ENCODE results near the gene KLHL26. TPM values are rescaled to one million over a fixed set of nuclear protein-coding genes. Genes with fewer than 3 reads are reported as not detected.

Gene KLHL26
- total and polyA plus RNA-seq, 2 donors = 2.5 to 12.5 TPM

- no peak for DNase-seq (ENCODE audit: extremely low spot score)
- Histone ChIP-seq H3K4me1 (ENCODE audit: insufficient read depth) (peaks cover 2% of the 10 kb centered on the region), H3K27ac (ENCODE audit: low read depth) (no peak within 1 kb of the TSS), H3K4me3 (ENCODE audit: low read depth, low read length) (peak within 1 kb of the TSS; percentile 29), H3K36me3 (ENCODE audit: insufficient read depth) (no peaks in the 10 kb centered on the region)
- 2% methylated on average over 115 of the region's 116 CpGs for WGBS
These were observed 30.3 kb upstream of the KLHL26 start, which contains the start of gene CRLF1 for GRCh38 chr19:18606281-18607225. Gene CRLF1, minus strand, starts transcription at chr19:18606799. Its CDS starts 143 bp downstream, at chr19:18606656.

- Histone ChIP-seq H3K4me3 (ENCODE audit: low read depth, low read length) (no peak overlapping the region), H3K36me3 (ENCODE audit: insufficient read depth) (no peaks in the 10 kb centered on the region), H3K27ac (ENCODE audit: low read depth) (no peak overlapping the region), H3K4me1 (ENCODE audit: insufficient read depth) (peaks cover 4% of the 10 kb centered on the region)
- 2% methylated on average over 68 of the region's 68 CpGs for WGBS
- DNase-seq (ENCODE audit: extremely low spot score) = no peak
These were observed 29.4 kb upstream of the KLHL26 start for GRCh38 chr19:18607226-18608101.

GRCh38 chr19:18608102-18608804 lies 28.6 kb upstream of the KLHL26 start:
- H3K4me1 ChIP-seq (ENCODE audit: insufficient read depth) = peaks cover 4% of the 10 kb centered on the region
- H3K4me3 ChIP-seq (ENCODE audit: low read depth, low read length) = no peak overlapping the region
- H3K27ac ChIP-seq (ENCODE audit: low read depth) = no peak overlapping the region
- DNase-seq (ENCODE audit: extremely low spot score) = no peak
- 41% methylated on average over 5 of the region's 5 CpGs for WGBS
- no peaks in the 10 kb centered on the region for H3K36me3 ChIP-seq (ENCODE audit: insufficient read depth)

GRCh38 chr19:18608805-18609716 lies 27.8 kb upstream of the KLHL26 start:
- WGBS = 63% methylated on average over 9 of the region's 9 CpGs
- no peak for DNase-seq (ENCODE audit: extremely low spot score)
- Histone ChIP-seq H3K4me3 (ENCODE audit: low read depth, low read length) (no peak overlapping the region), H3K27ac (ENCODE audit: low read depth) (no peak overlapping the region), H3K36me3 (ENCODE audit: insufficient read depth) (no peaks in the 10 kb centered on the region), H3K4me1 (ENCODE audit: insufficient read depth) (peaks cover 4% of the 10 kb centered on the region)

- Histone ChIP-seq H3K27ac (ENCODE audit: low read depth) (no peak overlapping the region), H3K36me3 (ENCODE audit: insufficient read depth) (no peaks in the 10 kb centered on the region), H3K4me3 (ENCODE audit: low read depth, low read length) (no peak overlapping the region), H3K4me1 (ENCODE audit: insufficient read depth) (peaks cover 4% of the 10 kb centered on the region)
- 49% methylated on average over 2 of the region's 2 CpGs for WGBS
- DNase-seq (ENCODE audit: extremely low spot score) = no peak
These were observed 27.1 kb upstream of the KLHL26 start for GRCh38 chr19:18609717-18610051.

- DNase-seq (ENCODE audit: extremely low spot score) = no peak
- WGBS = 44% methylated on average over 3 of the region's 3 CpGs
- Histone ChIP-seq H3K4me1 (ENCODE audit: insufficient read depth) (peaks cover 4% of the 10 kb centered on the region), H3K27ac (ENCODE audit: low read depth) (no peak overlapping the region), H3K4me3 (ENCODE audit: low read depth, low read length) (no peak overlapping the region), H3K36me3 (ENCODE audit: insufficient read depth) (no peaks in the 10 kb centered on the region)
These were observed 26.6 kb upstream of the KLHL26 start for GRCh38 chr19:18610245-18610555.

GRCh38 chr19:18610556-18611326 lies 26.1 kb upstream of the KLHL26 start:
- no peak overlapping the region for H3K27ac ChIP-seq (ENCODE audit: low read depth)
- WGBS = 9% methylated on average over 45 of the region's 45 CpGs
- peaks cover 4% of the 10 kb centered on the region for H3K4me1 ChIP-seq (ENCODE audit: insufficient read depth)
- DNase-seq (ENCODE audit: extremely low spot score) = no peak
- no peak overlapping the region for H3K4me3 ChIP-seq (ENCODE audit: low read depth, low read length)
- H3K36me3 ChIP-seq (ENCODE audit: insufficient read depth) = no peaks in the 10 kb centered on the region

GRCh38 chr19:18611327-18612050 lies 25.3 kb upstream of the KLHL26 start:
- peaks cover 4% of the 10 kb centered on the region for H3K4me1 ChIP-seq (ENCODE audit: insufficient read depth)
- no peak overlapping the region for H3K27ac ChIP-seq (ENCODE audit: low read depth)
- no peak overlapping the region for H3K4me3 ChIP-seq (ENCODE audit: low read depth, low read length)
- 2% methylated on average over 62 of the region's 62 CpGs for WGBS
- no peak for DNase-seq (ENCODE audit: extremely low spot score)
- H3K36me3 ChIP-seq (ENCODE audit: insufficient read depth) = no peaks in the 10 kb centered on the region

- no peak for DNase-seq (ENCODE audit: extremely low spot score)
- Histone ChIP-seq H3K4me3 (ENCODE audit: low read depth, low read length) (peak overlapping the region; percentile 41), H3K36me3 (ENCODE audit: insufficient read depth) (no peaks in the 10 kb centered on the region), H3K27ac (ENCODE audit: low read depth) (no peak overlapping the region), H3K4me1 (ENCODE audit: insufficient read depth) (peaks cover 4% of the 10 kb centered on the region)
- WGBS = 2% methylated on average over 30 of the region's 30 CpGs
These were observed 24.6 kb upstream of the KLHL26 start for GRCh38 chr19:18612051-18612771.

GRCh38 chr19:18612772-18613588 lies 23.8 kb upstream of the KLHL26 start, which contains the start of gene TMEM59L:
Gene TMEM59L, plus strand, starts transcription at chr19:18612870. Its CDS starts 89 bp downstream, at chr19:18612959.
- no peaks in the 10 kb centered on the region for H3K36me3 ChIP-seq (ENCODE audit: insufficient read depth)

More at GRCh38 chr19:18612772-18613588, 23.8 kb upstream of the KLHL26 start, which contains the start of gene TMEM59L:
- WGBS = 2% methylated on average over 70 of the region's 70 CpGs
- Histone ChIP-seq H3K4me1 (ENCODE audit: insufficient read depth) (peaks cover 2% of the 10 kb centered on the region), H3K4me3 (ENCODE audit: low read depth, low read length) (peak within 1 kb of the TSS; percentile 41), H3K27ac (ENCODE audit: low read depth) (no peak within 1 kb of the TSS)
- no peak for DNase-seq (ENCODE audit: extremely low spot score)
